ENCODE measurements around the gene SBNO2. TPM values are rescaled to one million over a fixed set of nuclear protein-coding genes. Genes with fewer than 3 reads are reported as not detected.

SBNO2 gene
- total RNA-seq, 1 experiment from 2014 or later, result 123 TPM

- peaks cover 6% of the 10 kb centered on the region for H3K36me3 Mint-ChIP-seq (ENCODE audit: insufficient read depth, unreplicated experiment)
- peak overlapping the region; percentile 77 for H3K27ac Mint-ChIP-seq (ENCODE audit: low read depth, unreplicated experiment)
- intact Hi-C loops (cut with micrococcal nuclease), result loop anchor here (5.0 kb wide), 1 partner anchor 37 kb away; the partner anchor contains the start of gene GPX4
- DNase-seq (ENCODE audit: unreplicated experiment), result no peak
- H3K27me3 Mint-ChIP-seq (ENCODE audit: insufficient read depth, unreplicated experiment), result no peaks in the 10 kb centered on the region
- CTCF ChIA-PET, result interaction anchor here (1.0 to 2.0 kb wide), 2 partner anchors 28 to 90 kb away, joined by 3 to 9 read pairs; no protein-coding TSS in a partner anchor
- H3K4me3 Mint-ChIP-seq (ENCODE audit: unreplicated experiment), result peak overlapping the region; percentile 72
- H3K9me3 Mint-ChIP-seq (ENCODE audit: unreplicated experiment), result no peaks in the 10 kb centered on the region
- BruUV-seq (replicated peaks), result no TSS peak
- peaks cover 23% of the 10 kb centered on the region for H3K4me1 Mint-ChIP-seq (ENCODE audit: insufficient read depth, unreplicated experiment)
- POLR2A ChIA-PET, result interaction anchor here (0.5 to 4.8 kb wide), 8 partner anchors 10 to 433 kb away, joined by 3 to 31 read pairs (median 8); partner anchors contain the start of genes ABCA7, CNN2 and GPX4
- TF ChIP-seq CTCF (IDR thresholded peaks at IDR 0.05; ENCODE audit: unreplicated experiment), result no peak
Observed at GRCh38 chr19:1065606-1066109, 108.4 kb downstream of the SBNO2 start.

GRCh38 chr19:1064661-1065605 is 109.1 kb downstream of the SBNO2 start:
- Mint-ChIP-seq H3K27ac (ENCODE audit: low read depth, unreplicated experiment) (no peak overlapping the region), H3K36me3 (ENCODE audit: insufficient read depth, unreplicated experiment) (peaks cover 6% of the 10 kb centered on the region), H3K4me1 (ENCODE audit: insufficient read depth, unreplicated experiment) (peaks cover 23% of the 10 kb centered on the region), H3K27me3 (ENCODE audit: insufficient read depth, unreplicated experiment) (no peaks in the 10 kb centered on the region), H3K4me3 (ENCODE audit: unreplicated experiment) (peak overlapping the region; percentile 72), H3K9me3 (ENCODE audit: unreplicated experiment) (no peaks in the 10 kb centered on the region)
- peak; percentile 79 for TF ChIP-seq CTCF (IDR thresholded peaks at IDR 0.05; ENCODE audit: unreplicated experiment)
- CTCF ChIA-PET, result interaction anchor here (0.6 to 2.0 kb wide), 8 partner anchors 9 to 39 kb away, joined by 3 to 9 read pairs (median 4); partner anchors contain the start of gene GPX4
- intact Hi-C loops (cut with micrococcal nuclease), result loop anchor here (5.0 kb wide), 1 partner anchor 37 kb away; the partner anchor contains the start of gene GPX4
- DNase-seq (ENCODE audit: unreplicated experiment), result peak; percentile 74
- POLR2A ChIA-PET, result interaction anchor here (0.5 to 4.8 kb wide), 10 partner anchors 10 to 433 kb away, joined by 3 to 31 read pairs (median 4); partner anchors contain the start of genes ABCA7, CNN2 and GPX4
- BruUV-seq (replicated peaks), result no TSS peak

- Mint-ChIP-seq H3K4me3 (ENCODE audit: unreplicated experiment) (no peak overlapping the region), H3K27me3 (ENCODE audit: insufficient read depth, unreplicated experiment) (no peaks in the 10 kb centered on the region), H3K4me1 (ENCODE audit: insufficient read depth, unreplicated experiment) (peaks cover 21% of the 10 kb centered on the region), H3K9me3 (ENCODE audit: unreplicated experiment) (no peaks in the 10 kb centered on the region), H3K27ac (ENCODE audit: low read depth, unreplicated experiment) (no peak overlapping the region), H3K36me3 (ENCODE audit: insufficient read depth, unreplicated experiment) (peaks cover 6% of the 10 kb centered on the region)
- ChIA-PET CTCF (interaction anchor here (0.6 to 2.0 kb wide), 8 partner anchors 9 to 39 kb away, joined by 3 to 9 read pairs (median 4); partner anchors contain the start of gene GPX4), POLR2A (interaction anchor here (0.8 to 4.8 kb wide), 6 partner anchors 11 to 114 kb away, joined by 3 to 31 read pairs (median 12); partner anchors contain the start of genes ABCA7, CNN2 and GPX4)
- DNase-seq (ENCODE audit: unreplicated experiment), result no peak
- intact Hi-C loops (cut with micrococcal nuclease), result no loop called here
- no TSS peak for BruUV-seq (replicated peaks)
- TF ChIP-seq CTCF (IDR thresholded peaks at IDR 0.05; ENCODE audit: unreplicated experiment), result no peak
Observed at GRCh38 chr19:1063909-1064660, 110.0 kb downstream of the SBNO2 start.

All from MCF 10A (cell line).